Uterus (tissue), 4 donors: ENCODE measurements around the gene SPATA1. TPM values are rescaled to one million over a fixed set of nuclear protein-coding genes. Genes with fewer than 3 reads are reported as not detected.
A peak's percentile ranks its signal among the peaks of the same experiment; 100 is the strongest.

Experiments
- DNase-seq, 2 donors: peaks; one replicate each; pipeline ENCODE4 v3.0.0-alpha.2; 2019 to 2020
- H3K27ac ChIP-seq, 2 donors: fragments of 200-600 bp; sonication (generic); 1 replicate in 1 of 2; 2 replicates in 1 of 2; pipeline ENCODE4 v1.5.1; 2016 to 2018
- H3K27me3 ChIP-seq, 2 donors: fragments of 200-600 bp; sonication (generic); one replicate each; pipeline ENCODE4 v1.5.1; 2018 to 2019; ENCODE audit warnings: control low read depth in 1 of 2
- H3K36me3 ChIP-seq, 2 donors: fragments of 200-600 bp; sonication (generic); one replicate each; pipeline ENCODE4 v1.5.1; 2019; ENCODE audit warnings: control low read depth in 1 of 2
- H3K4me1 ChIP-seq, 2 donors: fragments of 200-600 bp; sonication (generic); one replicate each; pipeline ENCODE4 v1.5.1; 2018 to 2019; ENCODE audit warnings: control low read depth in 1 of 2
- H3K4me3 ChIP-seq, 2 donors: fragments of 200-600 bp; sonication (generic); 1 replicate in 1 of 2; 2 replicates in 1 of 2; pipeline ENCODE4 v1.5.1; 2018 to 2019; ENCODE audit warnings: mild to moderate bottlenecking in 1 of 2
- H3K9me3 ChIP-seq, 2 donors: fragments of 200-600 bp; sonication (generic); one replicate each; pipeline ENCODE4 v1.5.1; 2019; ENCODE audit warnings: control low read depth in 1 of 2
- CTCF ChIP-seq, 4 experiments: fragments of 200-600 bp in 2 of 4; fragments of 450-650 bp in 2 of 4; sonication (generic) in 2 of 4; IDR thresholded peaks; one replicate each; pipeline ENCODE4 v1.5.1; 2016 to 2019; ENCODE audit warnings: antibody characterized with exemption in 4 of 4, mild to moderate bottlenecking in 2 of 4, moderate library complexity in 1 of 4
- POLR2A ChIP-seq, 2 donors: fragments of 450-650 bp; IDR thresholded peaks; one replicate each; pipeline ENCODE4 v1.6.1; 2016; ENCODE audit warnings: antibody characterized with exemption in 2 of 2, mild to moderate bottlenecking in 1 of 2, moderate library complexity in 1 of 2
- intact Hi-C: fragments of 100-400 bp; cut with DNase I; formaldehyde crosslinking; loops from one replicate; pipeline ENCODE4 v1.15.1; 2023; ENCODE audit warnings: low total_unique reads
- total RNA-seq, 4 donors: library from RNA; depleted of rRNA in 3 of 4; stranded (reverse); fragments of >200 nt in 3 of 4; gene quantifications; one replicate each; pipeline versions ENCODE4 v1.1.0 to v1.2.4, GENCODE V29; 2014 to 2023
- donor health status: DM: yes; HTN: yes; CAD: no.

SPATA1 gene
- total RNA-seq, 4 donors from 2014 or later = 0.26 to 3.5 (median 0.91) TPM; not detected in 1

- H3K4me3 ChIP-seq = peak within 1 kb of the TSS; percentile 48 to 87
- no peaks in the 10 kb centered on the region for H3K9me3 ChIP-seq
- DNase-seq = peak; percentile 85 to 89
- peaks cover 0 to 4% of the 10 kb centered on the region in 2 donors for H3K4me1 ChIP-seq
- H3K27me3 ChIP-seq = no peaks in the 10 kb centered on the region
- no peaks in the 10 kb centered on the region for H3K36me3 ChIP-seq
- peak within 1 kb of the TSS; percentile 94 to 100 for H3K27ac ChIP-seq
- TF ChIP-seq POLR2A (IDR thresholded peaks at IDR 0.05) (peak; percentile 75 to 85), CTCF (IDR thresholded peaks at IDR 0.05) (no peak)
- intact Hi-C loops = no loop called here
These were observed 68.0 kb downstream of the SPATA1 start, which contains the start of gene CTBS for GRCh38 chr1:84573967-84574842. TSS of gene CTBS (minus strand) at chr1:84574440. CDS start at chr1:84574415, 25 bp downstream.

- Histone ChIP-seq H3K36me3 (no peaks in the 10 kb centered on the region), H3K4me1 (peaks cover 0 to 4% of the 10 kb centered on the region in 2 donors), H3K9me3 (no peaks in the 10 kb centered on the region), H3K4me3 (peak overlapping the region in 1 of 2 donors; percentile 87), H3K27me3 (no peaks in the 10 kb centered on the region), H3K27ac (peak overlapping the region; percentile 94 to 100)
- intact Hi-C loops = no loop called here
- no peak for TF ChIP-seq POLR2A (IDR thresholded peaks at IDR 0.05)
- no peak for TF ChIP-seq CTCF (IDR thresholded peaks at IDR 0.05)
- no peak for DNase-seq
These were observed 68.8 kb downstream of the SPATA1 start for GRCh38 chr1:84574936-84575335.

GRCh38 chr1:84581648-84582047 is 75.5 kb downstream of the SPATA1 start:
- no peaks in the 10 kb centered on the region for H3K9me3 ChIP-seq
- no peak overlapping the region for H3K27ac ChIP-seq
- no peaks in the 10 kb centered on the region for H3K36me3 ChIP-seq
- H3K4me3 ChIP-seq = no peak overlapping the region
- no peaks in the 10 kb centered on the region for H3K27me3 ChIP-seq
- intact Hi-C loops = no loop called here
- TF ChIP-seq POLR2A (IDR thresholded peaks at IDR 0.05) (no peak), CTCF (IDR thresholded peaks at IDR 0.05) (no peak)
- no peaks in the 10 kb centered on the region for H3K4me1 ChIP-seq
- DNase-seq = no peak

- no peak overlapping the region for H3K4me3 ChIP-seq
- TF ChIP-seq CTCF (IDR thresholded peaks at IDR 0.05) (no peak), POLR2A (IDR thresholded peaks at IDR 0.05) (no peak)
- H3K9me3 ChIP-seq = no peaks in the 10 kb centered on the region
- H3K4me1 ChIP-seq = no peaks in the 10 kb centered on the region
- no peaks in the 10 kb centered on the region for H3K36me3 ChIP-seq
- intact Hi-C loops = no loop called here
- no peak for DNase-seq
- no peaks in the 10 kb centered on the region for H3K27me3 ChIP-seq
- peak overlapping the region; percentile 20 to 52 for H3K27ac ChIP-seq
These were observed 76.8 kb downstream of the SPATA1 start for GRCh38 chr1:84582802-84583587.
